SK-N-SH (cell line): ENCODE measurements around the gene CCSER1. TPM values are rescaled to one million over a fixed set of nuclear protein-coding genes. Genes with fewer than 3 reads are reported as not detected.

ENCODE experiments used
- CTCF ChIA-PET: fragments of 300-600, 350-600 bp; formaldehyde crosslinking; extraction: SDS; loops from one replicate; lab custom pipeline; 2021; lab: Yijun Ruan, JAX
- POLR2A ChIA-PET: fragments of 350-600 bp; sonication (Branson Sonifier 250); formaldehyde crosslinking; extraction: SDS; loops from one replicate; lab custom pipeline; 2020; ENCODE audit warnings: antibody characterized with exemption, inconsistent platforms; lab: Yijun Ruan, JAX
- DNase-seq: peaks from one replicate; pipeline ENCODE4 v3.0.0; 2012
- H2AFZ ChIP-seq: fragments of 200-600 bp; sonication (generic); 2 replicates; pipeline ENCODE4 v1.8.1; 2016; ENCODE audit warnings: antibody characterized with exemption, mild to moderate bottlenecking, low read depth
- H3F3A ChIP-seq: fragments of 200-600 bp; sonication (generic); replicated peaks from 2 replicates; pipeline ENCODE3; 2016; ENCODE audit warnings: antibody characterized with exemption, mild to moderate bottlenecking; ENCODE audit not compliant: insufficient read depth
- H3K27ac ChIP-seq, 2 experiments: fragments of 200-500 bp in 1 of 2; fragments of 200-600 bp in 1 of 2; sonication (Bioruptor generic) in 1 of 2; sonication (generic), shearing (Covaris generic) in 1 of 2; 2 replicates each; pipeline versions ENCODE4 v1.5.1 to v1.6.1; 2014 to 2016; ENCODE audit warnings: low read depth in 2 of 2, inconsistent platforms in 1 of 2, low read length in 1 of 2, mild to moderate bottlenecking in 1 of 2, mixed read lengths in 1 of 2
- H3K27me3 ChIP-seq: fragments of 200-600 bp; sonication (generic), shearing (Covaris generic); 2 replicates; pipeline ENCODE4 v1.6.1; 2016; ENCODE audit warnings: mixed run types; ENCODE audit not compliant: insufficient read depth
- H3K36me3 ChIP-seq, 2 experiments: fragments of 200-500 bp in 1 of 2; fragments of 200-600 bp in 1 of 2; sonication (Bioruptor generic) in 1 of 2; sonication (generic) in 1 of 2; replicated peaks in 1 of 2; 2 replicates each; pipeline versions ENCODE3 to v1.5.1; 2014 to 2016; ENCODE audit warnings: low read length in 1 of 2, mild to moderate bottlenecking in 1 of 2; ENCODE audit not compliant: insufficient read depth in 2 of 2, control insufficient read depth in 1 of 2
- H3K4me1 ChIP-seq, 2 experiments: fragments of 200-500 bp in 1 of 2; fragments of 200-600 bp in 1 of 2; sonication (Bioruptor generic) in 1 of 2; sonication (generic), shearing (Covaris generic) in 1 of 2; 2 replicates each; pipeline versions ENCODE4 v1.5.1 to v1.6.1; 2014 to 2016; ENCODE audit warnings: low read depth in 1 of 2, low read length in 1 of 2, mixed run types in 1 of 2; ENCODE audit not compliant: insufficient read depth in 2 of 2, control insufficient read depth in 1 of 2
- H3K4me2 ChIP-seq: fragments of 200-600 bp; sonication (generic), shearing (Covaris generic); 2 replicates; pipeline ENCODE4 v1.6.1; 2017; ENCODE audit warnings: mixed run types
- H3K4me3 ChIP-seq, 2 experiments: fragments of 200-500 bp in 1 of 2; fragments of 200-600 bp in 1 of 2; sonication (Bioruptor generic) in 1 of 2; sonication (generic), shearing (Covaris generic) in 1 of 2; 2 replicates each; pipeline versions ENCODE4 v1.5.1 to v1.8.1; 2014 to 2016; ENCODE audit warnings: low read depth in 2 of 2, inconsistent platforms in 1 of 2, low read length in 1 of 2, mild to moderate bottlenecking in 1 of 2, mixed read lengths in 1 of 2, moderate library complexity in 1 of 2
- H3K79me2 ChIP-seq: fragments of 200-600 bp; sonication (generic); 2 replicates; pipeline ENCODE4 v1.8.1; 2017; ENCODE audit warnings: mild to moderate bottlenecking; ENCODE audit not compliant: insufficient read depth
- H3K9ac ChIP-seq: fragments of 200-600 bp; sonication (generic); 2 replicates; pipeline ENCODE4 v1.6.1; 2017; ENCODE audit warnings: mixed run types
- H3K9me2 ChIP-seq: fragments of 200-600 bp; sonication (generic); 2 replicates; pipeline ENCODE4 v1.6.1; 2017; ENCODE audit warnings: mixed run types
- H3K9me3 ChIP-seq: fragments of 200-600 bp; sonication (generic); 2 replicates; pipeline ENCODE4 v1.6.1; 2017; ENCODE audit warnings: mixed run types, mild to moderate bottlenecking, moderate library complexity
- H4K20me1 ChIP-seq: fragments of 200-600 bp; sonication (generic); 2 replicates; pipeline ENCODE4 v1.6.1; 2017; ENCODE audit warnings: mild to moderate bottlenecking, mixed run types; ENCODE audit not compliant: insufficient read depth
- EZH2phosphoT487 ChIP-seq: fragments of 200-600 bp; sonication (generic); IDR thresholded peaks from 2 replicates; pipeline ENCODE4 v1.6.1; 2017; ENCODE audit warnings: low read depth, mixed run types, mild to moderate bottlenecking, antibody characterized with exemption, moderate library complexity, borderline replicate concordance
- FOXJ3 ChIP-seq: sonication (generic); formaldehyde crosslinking; IDR thresholded peaks from 2 replicates; pipeline ENCODE4 v1.5.1; 2020; ENCODE audit warnings: mild to moderate bottlenecking, missing genetic modification reagents
- GABPA ChIP-seq: IDR thresholded peaks from 2 replicates; pipeline ENCODE4 v1.4.0; 2012; ENCODE audit warnings: low read depth, mild to moderate bottlenecking
- GATA2 ChIP-seq: sonication (generic); formaldehyde crosslinking; IDR thresholded peaks from 2 replicates; pipeline ENCODE4 v1.5.0; 2020; ENCODE audit warnings: mild to moderate bottlenecking, missing genetic modification reagents
- MEF2A ChIP-seq: IDR thresholded peaks from 2 replicates; pipeline ENCODE4 v1.4.0; 2012; ENCODE audit warnings: low read depth, borderline replicate concordance
- MXI1 ChIP-seq: IDR thresholded peaks from 2 replicates; pipeline ENCODE4 v1.6.1; 2012; ENCODE audit warnings: mild to moderate bottlenecking, low read depth, low read length, improper control_type of control experiment
- NFIC ChIP-seq: IDR thresholded peaks from 2 replicates; pipeline ENCODE4 v1.4.0; 2012; ENCODE audit warnings: borderline replicate concordance
- NRF1 ChIP-seq: IDR thresholded peaks from 2 replicates; pipeline ENCODE4 v1.6.1; 2012; ENCODE audit warnings: low read depth, mild to moderate bottlenecking, low read length
- POLR2AphosphoS5 ChIP-seq: IDR thresholded peaks from 2 replicates; pipeline ENCODE4 v1.6.1; 2012; ENCODE audit warnings: low read depth, low read length
- RAD21 ChIP-seq: IDR thresholded peaks from 2 replicates; pipeline ENCODE4 v1.6.1; 2012; ENCODE audit warnings: mild to moderate bottlenecking, low read length
- TAF1 ChIP-seq: IDR thresholded peaks from 2 replicates; pipeline ENCODE4 v1.6.1; 2012; ENCODE audit warnings: low read depth, mild to moderate bottlenecking, low read length, moderate library complexity, borderline replicate concordance
- YY1 ChIP-seq: IDR thresholded peaks from 2 replicates; pipeline ENCODE4 v1.4.0; 2012; ENCODE audit warnings: low read depth, mild to moderate bottlenecking
- WGBS: methylation state at CpG from one replicate; pipeline ENCODE4 v1.1.6; 2017; ENCODE audit warnings: low lambda C conversion rate; 5-methylcytosine and 5-hydroxymethylcytosine counted together
- polyA plus RNA-seq, 3 experiments: library from polyadenylated mRNA; depleted of rRNA; stranded (reverse); fragments of >200 nt; gene quantifications; 2 replicates each; pipeline ENCODE4 v1.2.3, GENCODE V29; 2012
- TF ChIP-seq, protein P1 (sequence below): IDR thresholded peaks from 2 replicates; pipeline ENCODE4 v1.4.0; 2012; ENCODE audit warnings: low read depth, borderline replicate concordance
- TF ChIP-seq, protein P2 (sequence below): IDR thresholded peaks from 2 replicates; pipeline ENCODE4 v1.6.1; 2012; ENCODE audit warnings: mild to moderate bottlenecking, low read depth, low read length, moderate library complexity
- TF ChIP-seq, protein P3 (sequence below): fragments of 150-350 bp; IDR thresholded peaks from 2 replicates; pipeline ENCODE4 v1.6.1; 2016; ENCODE audit warnings: mild to moderate bottlenecking, low read depth, low read length

CCSER1 gene
- polyA plus RNA-seq, 1 of the 3 experiments (the other 2 are of a cell fraction) = 0.05 TPM

DNA sequence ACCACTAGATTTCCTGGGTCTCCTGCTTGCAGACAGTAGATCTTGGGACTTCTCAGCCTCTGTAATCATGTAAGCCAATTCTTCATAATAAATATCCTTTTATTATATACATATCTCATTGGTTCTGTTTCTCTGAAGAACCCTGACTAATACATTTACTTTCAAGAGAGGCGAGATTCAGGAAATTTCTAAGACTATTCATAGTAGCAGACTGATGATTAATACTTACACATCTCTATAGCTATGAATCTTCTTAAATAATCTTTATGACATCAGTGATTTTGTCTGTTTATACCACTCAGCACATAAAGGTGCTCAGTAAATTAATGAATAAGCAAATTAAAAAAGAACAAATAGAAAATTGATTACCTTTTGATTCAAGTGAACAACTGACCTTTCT, 1494.3 kb downstream of the CCSER1 start:
- Histone ChIP-seq H3K79me2 (no peaks in the 10 kb centered on the region), H3K9ac (no peak overlapping the region), H3K4me2 (no peak overlapping the region), H3K27ac (no peak overlapping the region), H4K20me1 (no peaks in the 10 kb centered on the region), H3K4me1 (no peaks in the 10 kb centered on the region), H2AFZ (no peak overlapping the region), H3F3A (no peaks in the 10 kb centered on the region)
- POLR2A ChIA-PET = no interaction called here
- 17% methylated on average over 1 of the region's 1 CpG for WGBS
- DNase-seq = no peak
- TF ChIP-seq EZH2phosphoT487 (no peak), POLR2AphosphoS5 (no peak), RAD21 (no peak), MEF2A (no peak), FOXJ3 (CRISPR knock-in tag) (no peak), NFIC (no peak), MXI1 (no peak), YY1 (no peak), GABPA (no peak), TAF1 (no peak), GATA2 (CRISPR knock-in tag) (no peak), NRF1 (no peak)
- TF ChIP-seq, protein P1, sequence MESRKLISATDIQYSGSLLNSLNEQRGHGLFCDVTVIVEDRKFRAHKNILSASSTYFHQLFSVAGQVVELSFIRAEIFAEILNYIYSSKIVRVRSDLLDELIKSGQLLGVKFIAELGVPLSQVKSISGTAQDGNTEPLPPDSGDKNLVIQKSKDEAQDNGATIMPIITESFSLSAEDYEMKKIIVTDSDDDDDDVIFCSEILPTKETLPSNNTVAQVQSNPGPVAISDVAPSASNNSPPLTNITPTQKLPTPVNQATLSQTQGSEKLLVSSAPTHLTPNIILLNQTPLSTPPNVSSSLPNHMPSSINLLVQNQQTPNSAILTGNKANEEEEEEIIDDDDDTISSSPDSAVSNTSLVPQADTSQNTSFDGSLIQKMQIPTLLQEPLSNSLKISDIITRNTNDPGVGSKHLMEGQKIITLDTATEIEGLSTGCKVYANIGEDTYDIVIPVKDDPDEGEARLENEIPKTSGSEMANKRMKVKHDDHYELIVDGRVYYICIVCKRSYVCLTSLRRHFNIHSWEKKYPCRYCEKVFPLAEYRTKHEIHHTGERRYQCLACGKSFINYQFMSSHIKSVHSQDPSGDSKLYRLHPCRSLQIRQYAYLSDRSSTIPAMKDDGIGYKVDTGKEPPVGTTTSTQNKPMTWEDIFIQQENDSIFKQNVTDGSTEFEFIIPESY = no peak
- TF ChIP-seq, protein P2, sequence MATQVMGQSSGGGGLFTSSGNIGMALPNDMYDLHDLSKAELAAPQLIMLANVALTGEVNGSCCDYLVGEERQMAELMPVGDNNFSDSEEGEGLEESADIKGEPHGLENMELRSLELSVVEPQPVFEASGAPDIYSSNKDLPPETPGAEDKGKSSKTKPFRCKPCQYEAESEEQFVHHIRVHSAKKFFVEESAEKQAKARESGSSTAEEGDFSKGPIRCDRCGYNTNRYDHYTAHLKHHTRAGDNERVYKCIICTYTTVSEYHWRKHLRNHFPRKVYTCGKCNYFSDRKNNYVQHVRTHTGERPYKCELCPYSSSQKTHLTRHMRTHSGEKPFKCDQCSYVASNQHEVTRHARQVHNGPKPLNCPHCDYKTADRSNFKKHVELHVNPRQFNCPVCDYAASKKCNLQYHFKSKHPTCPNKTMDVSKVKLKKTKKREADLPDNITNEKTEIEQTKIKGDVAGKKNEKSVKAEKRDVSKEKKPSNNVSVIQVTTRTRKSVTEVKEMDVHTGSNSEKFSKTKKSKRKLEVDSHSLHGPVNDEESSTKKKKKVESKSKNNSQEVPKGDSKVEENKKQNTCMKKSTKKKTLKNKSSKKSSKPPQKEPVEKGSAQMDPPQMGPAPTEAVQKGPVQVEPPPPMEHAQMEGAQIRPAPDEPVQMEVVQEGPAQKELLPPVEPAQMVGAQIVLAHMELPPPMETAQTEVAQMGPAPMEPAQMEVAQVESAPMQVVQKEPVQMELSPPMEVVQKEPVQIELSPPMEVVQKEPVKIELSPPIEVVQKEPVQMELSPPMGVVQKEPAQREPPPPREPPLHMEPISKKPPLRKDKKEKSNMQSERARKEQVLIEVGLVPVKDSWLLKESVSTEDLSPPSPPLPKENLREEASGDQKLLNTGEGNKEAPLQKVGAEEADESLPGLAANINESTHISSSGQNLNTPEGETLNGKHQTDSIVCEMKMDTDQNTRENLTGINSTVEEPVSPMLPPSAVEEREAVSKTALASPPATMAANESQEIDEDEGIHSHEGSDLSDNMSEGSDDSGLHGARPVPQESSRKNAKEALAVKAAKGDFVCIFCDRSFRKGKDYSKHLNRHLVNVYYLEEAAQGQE = no peak
- TF ChIP-seq, protein P3, sequence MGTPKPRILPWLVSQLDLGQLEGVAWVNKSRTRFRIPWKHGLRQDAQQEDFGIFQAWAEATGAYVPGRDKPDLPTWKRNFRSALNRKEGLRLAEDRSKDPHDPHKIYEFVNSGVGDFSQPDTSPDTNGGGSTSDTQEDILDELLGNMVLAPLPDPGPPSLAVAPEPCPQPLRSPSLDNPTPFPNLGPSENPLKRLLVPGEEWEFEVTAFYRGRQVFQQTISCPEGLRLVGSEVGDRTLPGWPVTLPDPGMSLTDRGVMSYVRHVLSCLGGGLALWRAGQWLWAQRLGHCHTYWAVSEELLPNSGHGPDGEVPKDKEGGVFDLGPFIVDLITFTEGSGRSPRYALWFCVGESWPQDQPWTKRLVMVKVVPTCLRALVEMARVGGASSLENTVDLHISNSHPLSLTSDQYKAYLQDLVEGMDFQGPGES = no peak
- TF ChIP-seq, all 33 proteins: peak for 0
- CTCF ChIA-PET = no interaction called here
- H3K36me3 ChIP-seq = no peaks in the 10 kb centered on the region
- H3K9me3 ChIP-seq = no peaks in the 10 kb centered on the region
- H3K9me2 ChIP-seq = no peaks in the 10 kb centered on the region
- no peak overlapping the region for H3K4me3 ChIP-seq
- H3K27me3 ChIP-seq = no peaks in the 10 kb centered on the region
